ENCODE results near the gene POGLUT3. TPM values are rescaled to one million over a fixed set of nuclear protein-coding genes. Genes with fewer than 3 reads are reported as not detected.

The POGLUT3 gene
- total RNA-seq, 4 donors from 2014 or later: 19.8 to 47.1 (median 36.8) TPM

DNA sequence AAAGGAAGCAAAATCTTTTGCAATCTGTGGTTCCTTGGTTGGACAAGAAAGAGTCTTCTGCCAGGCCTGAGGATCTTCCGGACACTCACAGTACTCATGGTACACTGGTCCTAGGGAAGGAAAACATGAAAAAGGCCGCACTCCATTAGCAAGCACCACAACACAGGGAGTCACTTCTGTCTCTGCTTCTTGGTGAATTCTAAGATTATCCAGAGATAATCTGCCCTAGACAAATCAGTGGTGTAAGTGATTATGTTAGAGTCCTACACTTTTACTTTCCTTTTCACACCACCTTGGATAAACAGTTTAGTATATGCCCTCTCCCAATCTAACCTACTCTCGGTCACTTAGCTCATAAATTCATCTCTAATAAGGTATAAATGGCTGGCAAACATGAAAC is 11.9 kb downstream of the POGLUT3 start:
- 95 to 97% methylated on average over 3 of the region's 3 CpGs for WGBS, 2 donors
- no peak overlapping the region for H3K27ac ChIP-seq
- H3K9me3 ChIP-seq: no peaks in the 10 kb centered on the region
- DNase-seq (ENCODE audit: low spot score in 2 of 2): no peak
- H3K4me1 ChIP-seq: no peaks in the 10 kb centered on the region
- H3K4me3 ChIP-seq: no peak overlapping the region
- H3K36me3 ChIP-seq: peaks cover 0 to 94% (median 0%) of the 10 kb centered on the region in 3 donors
- TF ChIP-seq EP300 (IDR thresholded peaks at IDR 0.05) (no peak), POLR2A (IDR thresholded peaks at IDR 0.05) (no peak)
- TF ChIP-seq, protein P1, sequence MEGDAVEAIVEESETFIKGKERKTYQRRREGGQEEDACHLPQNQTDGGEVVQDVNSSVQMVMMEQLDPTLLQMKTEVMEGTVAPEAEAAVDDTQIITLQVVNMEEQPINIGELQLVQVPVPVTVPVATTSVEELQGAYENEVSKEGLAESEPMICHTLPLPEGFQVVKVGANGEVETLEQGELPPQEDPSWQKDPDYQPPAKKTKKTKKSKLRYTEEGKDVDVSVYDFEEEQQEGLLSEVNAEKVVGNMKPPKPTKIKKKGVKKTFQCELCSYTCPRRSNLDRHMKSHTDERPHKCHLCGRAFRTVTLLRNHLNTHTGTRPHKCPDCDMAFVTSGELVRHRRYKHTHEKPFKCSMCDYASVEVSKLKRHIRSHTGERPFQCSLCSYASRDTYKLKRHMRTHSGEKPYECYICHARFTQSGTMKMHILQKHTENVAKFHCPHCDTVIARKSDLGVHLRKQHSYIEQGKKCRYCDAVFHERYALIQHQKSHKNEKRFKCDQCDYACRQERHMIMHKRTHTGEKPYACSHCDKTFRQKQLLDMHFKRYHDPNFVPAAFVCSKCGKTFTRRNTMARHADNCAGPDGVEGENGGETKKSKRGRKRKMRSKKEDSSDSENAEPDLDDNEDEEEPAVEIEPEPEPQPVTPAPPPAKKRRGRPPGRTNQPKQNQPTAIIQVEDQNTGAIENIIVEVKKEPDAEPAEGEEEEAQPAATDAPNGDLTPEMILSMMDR (IDR thresholded peaks at IDR 0.05): no peak
- H3K27me3 ChIP-seq: no peaks in the 10 kb centered on the region

GRCh38 chr11:108483163-108483562 is 15.0 kb downstream of the POGLUT3 start:
- Histone ChIP-seq H3K27me3 (no peaks in the 10 kb centered on the region), H3K9me3 (no peaks in the 10 kb centered on the region), H3K27ac (no peak overlapping the region), H3K4me3 (no peak overlapping the region), H3K36me3 (peaks cover 0 to 96% (median 0%) of the 10 kb centered on the region in 3 donors), H3K4me1 (no peaks in the 10 kb centered on the region)
- DNase-seq (ENCODE audit: low spot score in 2 of 2): no peak
- TF ChIP-seq, protein P1 (IDR thresholded peaks at IDR 0.05): no peak
- TF ChIP-seq EP300 (IDR thresholded peaks at IDR 0.05) (no peak), POLR2A (IDR thresholded peaks at IDR 0.05) (no peak)

- H3K27ac ChIP-seq: no peak overlapping the region
- TF ChIP-seq EP300 (IDR thresholded peaks at IDR 0.05) (no peak), POLR2A (IDR thresholded peaks at IDR 0.05) (no peak)
- TF ChIP-seq, protein P1 (IDR thresholded peaks at IDR 0.05): no peak
- no peak for DNase-seq (ENCODE audit: low spot score in 2 of 2)
Observed at GRCh38 chr11:108474664-108475463, 23.3 kb downstream of the POGLUT3 start.

DNA sequence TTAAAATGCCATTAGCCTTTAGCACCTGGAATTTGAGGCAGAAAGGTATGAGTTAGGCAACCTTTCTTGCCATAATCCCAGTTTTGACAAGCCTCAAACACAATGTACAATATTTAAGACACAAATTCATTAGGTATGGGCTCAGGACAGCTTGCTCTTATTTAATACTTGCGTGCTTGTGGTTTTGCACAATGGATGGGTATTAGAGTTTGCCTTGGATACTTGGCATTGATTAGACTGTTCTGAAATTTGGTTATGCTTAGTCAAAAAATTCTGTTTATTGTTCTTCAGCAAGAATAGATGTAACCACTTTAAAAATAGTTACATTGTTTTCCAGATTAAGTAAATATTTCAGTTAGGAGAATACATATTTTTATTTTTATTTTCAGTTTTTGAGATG is 25.5 kb downstream of the POGLUT3 start:
- Histone ChIP-seq H3K36me3 (peaks cover 0 to 48% (median 6%) of the 10 kb centered on the region in 3 donors), H3K4me3 (no peak overlapping the region), H3K4me1 (peaks cover 0 to 5% (median 2%) of the 10 kb centered on the region in 4 donors), H3K27me3 (no peaks in the 10 kb centered on the region), H3K27ac (no peak overlapping the region), H3K9me3 (no peaks in the 10 kb centered on the region)
- DNase-seq (ENCODE audit: low spot score in 2 of 2): no peak
- 96 to 98% methylated on average over 1 of the region's 1 CpG for WGBS, 2 donors
- TF ChIP-seq EP300 (IDR thresholded peaks at IDR 0.05) (no peak), POLR2A (IDR thresholded peaks at IDR 0.05) (no peak)
- TF ChIP-seq, protein P1 (IDR thresholded peaks at IDR 0.05): no peak

More at GRCh38 chr11:108474664-108475463, 23.3 kb downstream of the POGLUT3 start:
- H3K9me3 ChIP-seq: no peaks in the 10 kb centered on the region
- no peaks in the 10 kb centered on the region for H3K27me3 ChIP-seq
- H3K4me3 ChIP-seq: no peak overlapping the region
- no peaks in the 10 kb centered on the region for H3K4me1 ChIP-seq
- WGBS, 2 donors: 86 to 89% methylated on average over 11 of the region's 11 CpGs
- peaks cover 0 to 68% (median 10%) of the 10 kb centered on the region in 3 donors for H3K36me3 ChIP-seq

DNA sequence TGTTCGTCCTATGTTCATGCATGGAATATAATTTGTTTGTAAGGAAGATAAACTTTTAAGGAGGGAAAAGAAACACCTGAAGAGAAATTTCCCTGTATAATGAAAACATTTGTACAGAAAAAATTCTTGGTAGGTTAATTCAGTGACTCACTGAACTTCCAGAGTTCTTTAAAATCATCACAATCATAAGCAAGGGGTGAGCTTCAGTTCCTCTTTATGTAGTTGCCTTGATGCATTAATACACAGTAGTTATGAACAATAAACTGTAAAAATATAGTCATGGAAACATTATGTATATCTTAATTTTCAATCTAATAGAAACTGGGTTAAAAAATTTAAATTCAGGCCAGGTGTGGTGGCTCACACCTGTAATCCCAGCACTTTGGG is 29.7 kb downstream of the POGLUT3 start:
- Histone ChIP-seq H3K9me3 (no peaks in the 10 kb centered on the region), H3K4me3 (no peak overlapping the region), H3K27ac (no peak overlapping the region), H3K36me3 (peaks cover 0 to 6% (median 0%) of the 10 kb centered on the region in 3 donors), H3K4me1 (peaks cover 0 to 13% (median 5%) of the 10 kb centered on the region in 4 donors), H3K27me3 (no peaks in the 10 kb centered on the region)
- 76 to 81% methylated on average over 1 of the region's 1 CpG for WGBS, 2 donors
- DNase-seq (ENCODE audit: low spot score in 2 of 2): no peak
- TF ChIP-seq, protein P1 (IDR thresholded peaks at IDR 0.05): no peak

Measured in tibial nerve (tissue), 4 donors.